ENCODE data around the gene UPK2.
A peak's percentile ranks its signal among the peaks of the same experiment; 100 is the strongest.

UPK2 gene

DNA sequence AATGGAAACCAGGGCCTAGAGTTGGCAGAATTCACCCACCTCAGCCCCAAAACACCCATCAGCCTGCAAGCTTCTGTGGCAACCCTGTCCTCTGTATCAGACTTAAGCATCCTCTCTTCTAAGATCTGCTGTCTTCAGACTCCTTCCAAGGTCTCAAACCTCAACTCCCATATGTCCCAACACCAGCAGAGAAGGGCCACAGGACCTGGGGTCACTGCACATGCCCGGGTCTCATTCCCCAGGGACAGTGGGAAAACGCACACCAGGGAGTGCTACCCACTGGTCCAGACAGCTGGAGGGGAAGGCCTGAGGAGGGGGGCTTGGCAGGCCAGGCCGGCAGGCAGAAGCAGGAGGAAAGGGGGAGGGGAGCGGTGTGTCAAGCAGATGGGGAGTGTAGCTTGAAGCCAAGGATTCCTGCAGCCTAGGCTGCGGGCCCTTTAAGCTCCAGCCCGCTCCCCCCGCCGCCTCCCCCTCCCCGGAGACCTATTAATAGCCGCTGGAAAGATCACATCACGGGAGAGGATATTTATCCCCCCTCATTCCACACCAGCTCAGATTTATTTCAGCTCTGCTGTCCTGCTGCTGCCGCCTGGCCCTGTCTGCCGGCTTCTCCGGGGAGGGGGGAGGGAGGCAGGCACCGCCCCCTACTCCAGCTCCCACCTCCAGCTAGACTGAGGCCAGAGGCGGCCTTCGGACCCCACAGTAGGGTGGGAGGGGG lies 47.0 kb upstream of the UPK2 start:
- peak overlapping the region; percentile 100 for H2AK5ac ChIP-seq (ENCODE audit: low read depth, low read length)
- H3K36me3 ChIP-seq (replicated peaks in 1 of 2; ENCODE audit: control insufficient read depth in 2 of 2, insufficient read depth in 2 of 2, low read length in 2 of 2), result peaks cover 14 to 28% of the 10 kb centered on the region in 2 donors
- peak overlapping the region; percentile 70 for H2AFZ ChIP-seq (ENCODE audit: low read length)
- H3K18ac ChIP-seq (ENCODE audit: low read length), result peak overlapping the region; percentile 98
- no peaks in the 10 kb centered on the region for H3K9me3 ChIP-seq (replicated peaks in 1 of 2; ENCODE audit: control insufficient read depth in 2 of 2, insufficient read depth in 1 of 2, low read depth in 1 of 2, low read length in 2 of 2)
- H2BK15ac ChIP-seq (ENCODE audit: low read length), result peak overlapping the region; percentile 94
- H3K27ac ChIP-seq (replicated peaks; ENCODE audit: low read length), result peak overlapping the region; percentile 90
- no peak for DNase-seq (ENCODE audit: low spot score)
- WGBS, 2 donors (ENCODE audit: extremely low coverage in 2 of 2, insufficient read length in 2 of 2, insufficient replicate concordance in 1 of 2), result no CpG with 5 or more reads among the region's 17 CpGs
- peak overlapping the region; percentile 97 for H2BK12ac ChIP-seq (ENCODE audit: low read length)
- peaks cover 7% of the 10 kb centered on the region for H3K79me1 ChIP-seq (ENCODE audit: low read depth, low read length)
- H2BK120ac ChIP-seq (ENCODE audit: low read depth, low read length), result peak overlapping the region; percentile 100
- H2BK5ac ChIP-seq (ENCODE audit: low read length), result peak overlapping the region; percentile 99
- H3K4me1 ChIP-seq (ENCODE audit: control insufficient read depth in 2 of 2, insufficient read depth in 1 of 2, low read depth in 1 of 2, low read length in 2 of 2), result peaks cover 45 to 54% of the 10 kb centered on the region in 2 donors
- H3K9ac ChIP-seq (ENCODE audit: low read depth, low read length, poor library complexity), result peak overlapping the region; percentile 85
- peak overlapping the region; percentile 58 for H3K4me2 ChIP-seq (ENCODE audit: insufficient read depth, low read length, poor library complexity, severe bottlenecking)
- H3K14ac ChIP-seq (ENCODE audit: low read length), result no peak overlapping the region
- H4K91ac ChIP-seq (ENCODE audit: low read depth, low read length, poor library complexity), result peak overlapping the region; percentile 81
- H3K4ac ChIP-seq (ENCODE audit: low read length), result peak overlapping the region; percentile 97
- peak overlapping the region; percentile 46 for H3K23ac ChIP-seq (ENCODE audit: low read depth, low read length, poor library complexity)
- no peaks in the 10 kb centered on the region for H3K27me3 ChIP-seq (ENCODE audit: control insufficient read depth in 3 of 3, insufficient read depth in 3 of 3, low read depth in 1 of 3, low read length in 3 of 3)
- H3K4me3 ChIP-seq (ENCODE audit: low read length in 2 of 2), result peak overlapping the region in 1 of 2 donors; percentile 30
- H4K8ac ChIP-seq (ENCODE audit: low read depth, low read length), result no peak overlapping the region

DNA sequence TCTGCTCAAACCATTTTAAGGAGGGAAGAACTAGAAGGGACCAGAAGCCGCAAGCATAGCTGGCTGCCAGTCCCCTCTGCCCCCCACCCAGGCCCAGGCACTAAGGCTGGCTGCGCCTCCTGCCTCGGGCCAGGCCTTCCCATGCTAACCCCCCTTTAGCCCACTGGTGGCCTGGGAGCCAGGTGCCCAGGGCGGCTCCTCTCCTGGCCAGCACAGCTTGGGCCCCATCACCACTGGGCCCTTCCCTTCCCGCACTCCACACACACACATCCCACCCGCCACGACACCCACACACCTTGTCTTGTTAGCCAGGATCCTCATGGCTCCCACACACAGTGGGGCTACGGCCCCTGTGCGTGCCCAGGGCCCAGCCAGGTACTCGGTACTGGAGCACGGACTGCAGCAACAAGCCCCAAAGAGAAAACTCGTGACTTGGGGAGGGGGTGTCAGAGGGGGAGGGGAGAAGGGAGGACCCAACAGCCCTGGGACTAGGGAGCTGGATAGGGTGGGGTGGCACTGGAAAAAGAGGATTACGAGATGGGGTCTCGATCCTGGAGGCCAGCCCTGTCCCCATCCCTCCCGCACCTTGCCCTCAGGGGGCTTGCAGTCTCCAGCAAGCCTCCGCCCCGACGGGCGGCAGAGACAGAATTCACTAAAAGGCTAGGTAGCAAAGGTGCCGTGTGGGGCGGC lies 46.3 kb upstream of the UPK2 start:
- Histone ChIP-seq H2AFZ (ENCODE audit: low read length) (peak overlapping the region; percentile 78), H4K8ac (ENCODE audit: low read depth, low read length) (peak overlapping the region; percentile 83), H4K91ac (ENCODE audit: low read depth, low read length, poor library complexity) (peak overlapping the region; percentile 81), H2AK5ac (ENCODE audit: low read depth, low read length) (peak overlapping the region; percentile 100), H3K4me1 (ENCODE audit: control insufficient read depth in 2 of 2, insufficient read depth in 1 of 2, low read depth in 1 of 2, low read length in 2 of 2) (peaks cover 49 to 60% of the 10 kb centered on the region in 2 donors), H3K4ac (ENCODE audit: low read length) (peak overlapping the region; percentile 97), H3K4me2 (ENCODE audit: insufficient read depth, low read length, poor library complexity, severe bottlenecking) (peak overlapping the region; percentile 58), H2BK5ac (ENCODE audit: low read length) (peak overlapping the region; percentile 99), H3K9me3 (replicated peaks in 1 of 2; ENCODE audit: control insufficient read depth in 2 of 2, insufficient read depth in 1 of 2, low read depth in 1 of 2, low read length in 2 of 2) (no peaks in the 10 kb centered on the region), H2BK15ac (ENCODE audit: low read length) (peak overlapping the region; percentile 94), H2BK12ac (ENCODE audit: low read length) (peak overlapping the region; percentile 97), H3K14ac (ENCODE audit: low read length) (peak overlapping the region; percentile 89), H3K23ac (ENCODE audit: low read depth, low read length, poor library complexity) (peak overlapping the region; percentile 46), H3K27me3 (ENCODE audit: control insufficient read depth in 3 of 3, insufficient read depth in 3 of 3, low read depth in 1 of 3, low read length in 3 of 3) (no peaks in the 10 kb centered on the region), H3K18ac (ENCODE audit: low read length) (peak overlapping the region; percentile 98), H3K36me3 (replicated peaks in 1 of 2; ENCODE audit: control insufficient read depth in 2 of 2, insufficient read depth in 2 of 2, low read length in 2 of 2) (peaks cover 10 to 24% of the 10 kb centered on the region in 2 donors), H3K4me3 (ENCODE audit: low read length in 2 of 2) (peak overlapping the region; percentile 30 to 32), H3K9ac (ENCODE audit: low read depth, low read length, poor library complexity) (peak overlapping the region; percentile 85), H2BK120ac (ENCODE audit: low read depth, low read length) (peak overlapping the region; percentile 100), H3K27ac (replicated peaks; ENCODE audit: low read length) (peak overlapping the region; percentile 90), H3K79me1 (ENCODE audit: low read depth, low read length) (peaks cover 7% of the 10 kb centered on the region)
- WGBS, 2 donors (ENCODE audit: extremely low coverage in 2 of 2, insufficient read length in 2 of 2, insufficient replicate concordance in 1 of 2), result no CpG with 5 or more reads among the region's 21 CpGs
- DNase-seq (ENCODE audit: low spot score), result no peak

DNA sequence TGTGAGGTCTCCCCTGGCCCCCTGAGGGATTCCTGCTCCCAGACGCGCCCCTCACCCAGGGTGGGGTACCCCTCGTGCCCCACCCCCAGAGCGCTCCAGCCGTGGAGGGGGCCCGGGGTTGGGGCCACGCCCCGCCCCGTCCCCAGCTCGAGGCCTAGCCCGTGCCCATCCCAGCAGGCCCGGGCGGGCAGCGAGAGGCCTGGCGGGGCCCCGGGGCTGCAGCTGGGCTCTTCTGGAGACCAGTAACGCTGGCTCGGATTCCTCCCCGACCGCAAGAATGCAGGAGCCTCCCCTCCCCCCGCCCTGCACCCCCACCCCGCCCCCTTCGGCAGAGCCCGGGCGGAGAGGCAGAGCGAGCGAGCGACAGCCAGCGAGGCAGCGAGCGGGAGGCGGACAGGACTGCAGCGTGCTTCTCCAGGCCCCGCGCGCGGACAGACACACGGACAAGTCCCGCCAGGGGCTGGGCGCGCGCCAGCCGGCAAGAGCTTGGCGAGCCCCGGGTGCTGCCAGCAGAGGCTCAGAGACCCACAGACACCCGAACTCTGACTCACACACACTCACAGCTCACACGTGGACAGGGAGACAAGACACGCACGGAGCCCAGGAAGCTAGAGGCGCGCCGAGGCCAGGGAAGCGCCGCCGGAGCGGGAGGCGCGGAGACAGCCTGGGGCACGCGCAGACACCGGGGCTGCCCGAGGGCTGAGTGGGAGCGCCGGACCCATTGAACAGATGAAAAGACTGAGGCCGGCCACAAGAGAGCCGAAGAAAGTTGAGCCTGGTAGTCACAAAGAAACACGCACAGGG lies 45.6 kb upstream of the UPK2 start:
- peak overlapping the region; percentile 100 for H2BK120ac ChIP-seq (ENCODE audit: low read depth, low read length)
- peak overlapping the region; percentile 90 for H3K27ac ChIP-seq (replicated peaks; ENCODE audit: low read length)
- peaks cover 7% of the 10 kb centered on the region for H3K79me1 ChIP-seq (ENCODE audit: low read depth, low read length)
- peak overlapping the region; percentile 18 to 69 for H3K4me3 ChIP-seq (ENCODE audit: low read length in 2 of 2)
- H3K4me1 ChIP-seq (ENCODE audit: control insufficient read depth in 2 of 2, insufficient read depth in 1 of 2, low read depth in 1 of 2, low read length in 2 of 2), result peaks cover 49 to 62% of the 10 kb centered on the region in 2 donors
- H2BK15ac ChIP-seq (ENCODE audit: low read length), result peak overlapping the region; percentile 94
- H3K4me2 ChIP-seq (ENCODE audit: insufficient read depth, low read length, poor library complexity, severe bottlenecking), result peak overlapping the region; percentile 72
- no CpG with 5 or more reads among the region's 67 CpGs for WGBS, 2 donors (ENCODE audit: extremely low coverage in 2 of 2, insufficient read length in 2 of 2, insufficient replicate concordance in 1 of 2)
- H3K9me3 ChIP-seq (replicated peaks in 1 of 2; ENCODE audit: control insufficient read depth in 2 of 2, insufficient read depth in 1 of 2, low read depth in 1 of 2, low read length in 2 of 2), result no peaks in the 10 kb centered on the region
- H3K36me3 ChIP-seq (replicated peaks in 1 of 2; ENCODE audit: control insufficient read depth in 2 of 2, insufficient read depth in 2 of 2, low read length in 2 of 2), result peaks cover 9 to 23% of the 10 kb centered on the region in 2 donors
- peak overlapping the region; percentile 56 for H3K23ac ChIP-seq (ENCODE audit: low read depth, low read length, poor library complexity)
- H3K9ac ChIP-seq (ENCODE audit: low read depth, low read length, poor library complexity), result peak overlapping the region; percentile 60
- no peaks in the 10 kb centered on the region for H3K27me3 ChIP-seq (ENCODE audit: control insufficient read depth in 3 of 3, insufficient read depth in 3 of 3, low read depth in 1 of 3, low read length in 3 of 3)
- H3K4ac ChIP-seq (ENCODE audit: low read length), result peak overlapping the region; percentile 90
- peak overlapping the region; percentile 99 for H3K18ac ChIP-seq (ENCODE audit: low read length)
- peak overlapping the region; percentile 92 for H3K14ac ChIP-seq (ENCODE audit: low read length)
- H2BK5ac ChIP-seq (ENCODE audit: low read length), result peak overlapping the region; percentile 99
- peak overlapping the region; percentile 57 for H4K8ac ChIP-seq (ENCODE audit: low read depth, low read length)
- H2AFZ ChIP-seq (ENCODE audit: low read length), result peak overlapping the region; percentile 83
- DNase-seq (ENCODE audit: low spot score), result no peak
- peak overlapping the region; percentile 100 for H2AK5ac ChIP-seq (ENCODE audit: low read depth, low read length)
- H4K91ac ChIP-seq (ENCODE audit: low read depth, low read length, poor library complexity), result peak overlapping the region; percentile 41
- peak overlapping the region; percentile 96 for H2BK12ac ChIP-seq (ENCODE audit: low read length)
